ENCODE measurements around the gene DTNBP1. TPM values are rescaled to one million over a fixed set of nuclear protein-coding genes. Genes with fewer than 3 reads are reported as not detected.

The DTNBP1 gene
- total RNA-seq, 2 experiments from 2014 or later = 9.8 to 28.0 TPM

GRCh38 chr6:15496345-15497131, 166.3 kb downstream of the DTNBP1 start:
- Histone ChIP-seq H3K27ac (ENCODE audit: low read depth, low read length, poor library complexity, severe bottlenecking) (no peak overlapping the region), H2AFZ (ENCODE audit: low read length) (no peak overlapping the region), H3K9me3 (ENCODE audit: low read length) (no peaks in the 10 kb centered on the region), H3K4me1 (ENCODE audit: insufficient read depth, low read length, poor library complexity, severe bottlenecking) (no peaks in the 10 kb centered on the region), H3K4me3 (ENCODE audit: low read depth, low read length, poor library complexity, severe bottlenecking) (no peak overlapping the region), H3K79me2 (ENCODE audit: insufficient read depth, low read depth, low read length) (no peaks in the 10 kb centered on the region), H3K36me3 (ENCODE audit: insufficient read depth, low read length) (0 out of 2 replicates have a peak, but pooled peaks cover 3% of the 10 kb centered on the region), H4K20me1 (ENCODE audit: insufficient read depth, low read length) (no peaks in the 10 kb centered on the region), H3K9me2 (ENCODE audit: insufficient read depth, low read length) (no peaks in the 10 kb centered on the region), H3K4me2 (ENCODE audit: low read length) (no peak overlapping the region)
- no peak for TF ChIP-seq EZH2phosphoT487 (IDR thresholded peaks at IDR 0.05; ENCODE audit: borderline replicate concordance, low read depth, low read length)
- TF ChIP-seq, protein P1, sequence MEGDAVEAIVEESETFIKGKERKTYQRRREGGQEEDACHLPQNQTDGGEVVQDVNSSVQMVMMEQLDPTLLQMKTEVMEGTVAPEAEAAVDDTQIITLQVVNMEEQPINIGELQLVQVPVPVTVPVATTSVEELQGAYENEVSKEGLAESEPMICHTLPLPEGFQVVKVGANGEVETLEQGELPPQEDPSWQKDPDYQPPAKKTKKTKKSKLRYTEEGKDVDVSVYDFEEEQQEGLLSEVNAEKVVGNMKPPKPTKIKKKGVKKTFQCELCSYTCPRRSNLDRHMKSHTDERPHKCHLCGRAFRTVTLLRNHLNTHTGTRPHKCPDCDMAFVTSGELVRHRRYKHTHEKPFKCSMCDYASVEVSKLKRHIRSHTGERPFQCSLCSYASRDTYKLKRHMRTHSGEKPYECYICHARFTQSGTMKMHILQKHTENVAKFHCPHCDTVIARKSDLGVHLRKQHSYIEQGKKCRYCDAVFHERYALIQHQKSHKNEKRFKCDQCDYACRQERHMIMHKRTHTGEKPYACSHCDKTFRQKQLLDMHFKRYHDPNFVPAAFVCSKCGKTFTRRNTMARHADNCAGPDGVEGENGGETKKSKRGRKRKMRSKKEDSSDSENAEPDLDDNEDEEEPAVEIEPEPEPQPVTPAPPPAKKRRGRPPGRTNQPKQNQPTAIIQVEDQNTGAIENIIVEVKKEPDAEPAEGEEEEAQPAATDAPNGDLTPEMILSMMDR (conservative IDR thresholded peaks at IDR 0.05; ENCODE audit: low read length) = no peak
- no TSS peak for BruUV-seq (replicated peaks)
- intact Hi-C loops (cut with micrococcal nuclease; ENCODE audit: unreplicated experiment) = no loop called here
- DNase-seq (ENCODE audit: low spot score) = no peak
- ChIA-PET CTCF (ENCODE audit: unreplicated experiment) (no interaction called here), POLR2A (no interaction called here)

DNA sequence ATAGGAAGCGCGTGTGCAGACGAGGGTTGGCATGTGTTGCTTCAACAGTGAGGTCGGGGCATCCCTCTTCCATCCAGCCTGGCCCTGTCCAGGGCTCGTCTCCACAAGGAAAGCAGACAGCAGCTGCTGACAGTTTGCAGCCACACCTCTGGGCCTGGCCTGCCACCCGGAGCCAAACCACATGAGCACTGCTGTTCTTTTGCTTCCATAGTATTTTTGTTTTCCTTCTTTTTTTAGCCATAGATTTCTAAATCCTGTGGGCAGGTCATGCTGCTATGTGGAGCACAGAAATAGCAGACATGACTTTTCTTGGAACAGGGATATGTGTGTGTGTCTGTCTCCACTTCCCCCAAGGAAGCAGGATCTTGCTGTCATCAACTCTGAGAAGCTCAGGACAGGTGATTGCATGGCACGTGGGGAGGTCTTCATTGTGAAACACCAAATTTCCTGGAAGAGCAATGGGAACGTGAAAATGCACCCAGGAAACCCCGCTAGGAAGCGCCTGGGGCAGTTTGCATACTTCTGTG, 167.4 kb downstream of the DTNBP1 start:
- TF ChIP-seq, protein P1 (conservative IDR thresholded peaks at IDR 0.05; ENCODE audit: low read length) = no peak
- no peak for TF ChIP-seq EZH2phosphoT487 (IDR thresholded peaks at IDR 0.05; ENCODE audit: borderline replicate concordance, low read depth, low read length)
- no peak overlapping the region for H3K4me2 ChIP-seq (ENCODE audit: low read length)
- H2AFZ ChIP-seq (ENCODE audit: low read length) = no peak overlapping the region
- H3K4me1 ChIP-seq (ENCODE audit: insufficient read depth, low read length, poor library complexity, severe bottlenecking) = no peaks in the 10 kb centered on the region
- H3K4me3 ChIP-seq (ENCODE audit: low read depth, low read length, poor library complexity, severe bottlenecking) = no peak overlapping the region
- no peaks in the 10 kb centered on the region for H3K36me3 ChIP-seq (ENCODE audit: insufficient read depth, low read length)
- no peaks in the 10 kb centered on the region for H3K9me3 ChIP-seq (ENCODE audit: low read length)
- H3K79me2 ChIP-seq (ENCODE audit: insufficient read depth, low read depth, low read length) = no peaks in the 10 kb centered on the region
- POLR2A ChIA-PET = no interaction called here
- CTCF ChIA-PET (ENCODE audit: unreplicated experiment) = no interaction called here
- no peak for DNase-seq (ENCODE audit: low spot score)
- H4K20me1 ChIP-seq (ENCODE audit: insufficient read depth, low read length) = no peaks in the 10 kb centered on the region
- intact Hi-C loops (cut with micrococcal nuclease; ENCODE audit: unreplicated experiment) = no loop called here
- no peaks in the 10 kb centered on the region for H3K9me2 ChIP-seq (ENCODE audit: insufficient read depth, low read length)
- no peak overlapping the region for H3K27ac ChIP-seq (ENCODE audit: low read depth, low read length, poor library complexity, severe bottlenecking)
- BruUV-seq (replicated peaks) = no TSS peak

All from OCI-LY7 (cell line).